ENCODE measurements around the gene ANAPC4.

GRCh38 chr4:25347473-25347872 is 29.6 kb upstream of the ANAPC4 start:
- no peak for TF ChIP-seq POLR2A (IDR thresholded peaks at IDR 0.05; ENCODE audit: low read depth, low read length)
- TF ChIP-seq TAF1 (IDR thresholded peaks at IDR 0.05; ENCODE audit: low read depth, low read length): no peak
- no peak for TF ChIP-seq POLR2AphosphoS5 (IDR thresholded peaks at IDR 0.05; ENCODE audit: low read depth, low read length)

Measured in GM12891 (cell line).